IPS-15b (cell line): ENCODE results near the gene PLEKHG4B.

Experiments used
- H3K27me3 ChIP-seq: one replicate; pipeline ENCODE4 v1.6.1; 2013; ENCODE audit warnings: low read length; ENCODE audit not compliant: control insufficient read depth, insufficient read depth
- H3K36me3 ChIP-seq: one replicate; pipeline ENCODE4 v1.6.1; 2013; ENCODE audit warnings: low read length; ENCODE audit not compliant: control insufficient read depth, insufficient read depth
- H3K4me1 ChIP-seq: one replicate; pipeline ENCODE4 v1.6.1; 2013; ENCODE audit warnings: mild to moderate bottlenecking, low read length; ENCODE audit not compliant: control insufficient read depth, insufficient read depth
- H3K4me3 ChIP-seq: one replicate; pipeline ENCODE4 v1.5.1; 2013; ENCODE audit warnings: low read depth, low read length
- H3K9ac ChIP-seq: one replicate; pipeline ENCODE4 v1.6.1; 2013; ENCODE audit warnings: low read depth, mild to moderate bottlenecking, low read length
- H3K9me3 ChIP-seq: one replicate; pipeline ENCODE4 v1.6.1; 2013; ENCODE audit warnings: mild to moderate bottlenecking, low read length; ENCODE audit not compliant: control insufficient read depth, insufficient read depth

Gene PLEKHG4B

DNA sequence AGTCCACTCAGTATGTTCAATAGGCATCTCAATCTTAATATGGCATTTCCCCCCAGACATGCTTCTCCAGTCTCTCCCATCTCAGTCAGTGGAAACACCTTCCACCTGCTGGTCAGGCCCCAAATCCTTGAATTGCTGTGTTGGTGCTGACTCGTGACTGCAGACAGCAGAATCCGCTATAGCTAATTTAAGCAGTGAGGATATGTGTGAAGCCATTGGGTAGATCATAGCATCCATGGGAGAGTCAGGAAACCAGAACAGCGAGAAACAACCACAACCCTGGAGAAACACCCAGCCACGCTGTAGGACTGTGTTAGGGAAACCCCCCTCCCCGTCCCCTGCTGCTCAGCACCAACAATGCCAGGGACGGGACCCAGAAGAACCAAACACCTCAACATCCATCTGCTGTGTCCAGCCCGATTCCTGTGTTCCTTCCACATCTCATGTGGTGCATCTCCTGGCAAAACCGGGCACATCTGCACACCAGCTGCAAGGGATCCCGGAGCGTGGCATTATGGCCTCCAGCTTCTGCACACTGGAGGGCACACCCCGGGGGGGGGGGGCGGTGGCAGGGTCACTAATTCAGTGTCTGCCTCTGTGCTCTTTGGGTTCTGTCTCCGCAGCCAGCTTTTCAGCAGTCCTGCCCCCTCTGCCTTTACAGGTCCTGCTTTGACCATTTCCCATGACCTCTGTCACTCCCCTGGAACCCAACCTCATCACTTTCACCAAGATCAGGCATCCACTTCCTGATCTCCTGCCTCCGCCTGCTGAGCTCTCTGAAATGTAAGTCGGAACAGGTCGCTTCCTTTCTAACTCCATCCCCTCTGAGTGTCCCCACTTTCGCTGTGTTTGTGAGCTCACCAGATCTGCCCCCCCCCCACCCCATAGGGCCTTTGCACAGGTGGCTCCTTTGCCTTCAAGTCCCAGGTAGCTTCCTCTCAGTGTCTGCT, 2.4 kb upstream of the PLEKHG4B start:
- no peaks in the 10 kb centered on the region for H3K27me3 ChIP-seq

DNA sequence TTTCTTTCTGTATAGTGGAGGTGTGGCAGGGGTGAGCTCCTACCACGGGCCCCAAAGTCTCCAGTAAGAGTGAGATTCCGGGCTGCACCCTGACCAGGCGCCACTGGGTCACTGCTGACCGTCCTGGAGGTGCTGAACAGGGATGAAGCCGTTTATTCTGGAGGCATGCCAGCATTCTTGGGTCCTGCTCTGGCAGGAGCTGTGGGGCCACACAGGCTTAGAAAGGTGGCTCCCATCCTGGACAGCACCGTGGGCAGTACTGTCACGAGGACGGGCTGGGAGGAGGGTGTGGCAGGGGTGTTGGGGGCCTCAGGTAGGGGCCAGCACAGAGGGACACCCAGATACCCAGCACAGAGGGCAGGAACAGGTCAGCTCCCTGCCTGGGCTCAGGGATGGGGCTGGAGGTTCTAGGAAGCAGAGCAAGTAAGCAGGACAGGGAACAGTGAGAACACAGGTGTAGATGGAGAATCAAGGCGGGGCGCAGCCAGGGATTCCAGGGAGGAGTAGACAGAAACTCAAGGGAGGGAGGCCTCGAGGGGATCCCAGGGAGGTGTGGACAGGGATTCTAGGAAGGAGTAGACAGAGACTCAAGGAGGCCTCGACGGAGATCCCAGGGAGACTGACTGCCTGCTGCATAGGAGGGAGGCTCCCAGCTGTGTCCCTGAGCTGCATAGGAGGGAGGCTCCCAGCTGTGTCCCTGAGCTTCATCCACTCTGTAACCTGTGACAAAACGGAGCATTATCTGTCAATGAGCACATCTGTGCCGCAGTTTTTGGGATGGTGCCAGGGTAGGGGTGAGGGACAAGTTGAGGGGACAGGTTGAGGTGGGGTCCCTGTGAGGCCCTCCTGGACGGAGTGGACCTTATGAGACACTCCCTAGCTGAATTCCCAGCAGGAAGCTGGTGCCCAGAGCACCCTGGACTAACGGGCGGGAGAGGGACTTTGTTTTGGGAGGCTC, 1.1 kb upstream of the PLEKHG4B start:
- Histone ChIP-seq H3K9me3 (no peaks in the 10 kb centered on the region), H3K4me1 (peaks cover 10% of the 10 kb centered on the region), H3K9ac (peak overlapping the region; percentile 76), H3K4me3 (peak overlapping the region; percentile 33), H3K36me3 (peaks cover 3% of the 10 kb centered on the region), H3K27me3 (no peaks in the 10 kb centered on the region)

More for the DNA sequence above, 2.4 kb upstream of the PLEKHG4B start:
- peaks cover 3% of the 10 kb centered on the region for H3K36me3 ChIP-seq
- H3K4me1 ChIP-seq = peaks cover 10% of the 10 kb centered on the region
- no peak overlapping the region for H3K4me3 ChIP-seq
- no peak overlapping the region for H3K9ac ChIP-seq
- no peaks in the 10 kb centered on the region for H3K9me3 ChIP-seq

DNA sequence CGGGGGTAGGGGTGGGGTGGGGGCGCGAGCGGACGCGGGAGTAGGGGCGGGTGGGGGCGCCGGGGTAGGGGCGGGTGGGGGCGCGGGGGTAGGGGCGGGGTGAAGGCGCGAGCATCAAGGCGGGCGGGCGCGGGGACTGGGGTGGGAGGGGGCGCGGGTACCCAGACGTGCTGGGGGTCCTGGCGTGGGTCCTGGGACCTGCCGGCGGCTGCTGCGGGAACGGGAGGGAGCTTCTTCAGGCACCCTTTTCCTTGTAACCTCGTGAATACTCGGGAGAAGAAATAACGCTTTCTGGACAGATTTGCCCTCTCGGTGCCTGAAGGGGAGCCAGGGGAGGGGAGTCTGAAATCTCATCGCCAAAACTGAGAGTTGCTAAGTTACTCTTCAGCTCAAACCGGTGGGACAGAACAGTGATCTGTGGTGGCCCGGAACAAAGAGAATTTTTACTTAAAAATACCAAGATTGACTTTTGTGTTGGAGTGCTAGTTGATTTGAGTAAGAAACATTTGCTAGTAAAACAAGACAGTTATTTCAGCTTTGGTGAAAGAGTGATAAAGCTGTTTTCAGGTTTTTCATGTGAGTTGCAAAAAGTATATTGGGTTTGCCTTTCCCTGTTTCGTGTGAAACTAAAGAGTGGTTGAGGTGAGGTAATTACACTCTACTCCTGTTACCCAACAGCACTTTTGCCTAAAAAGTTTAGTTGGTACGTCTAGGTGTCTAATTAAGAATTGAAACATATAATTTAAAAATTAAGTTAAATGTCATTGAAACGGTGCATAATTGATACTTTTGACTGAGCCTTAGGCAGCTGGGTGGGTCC, 643 bp downstream of the PLEKHG4B start:
- peak overlapping the region; percentile 66 for H3K4me3 ChIP-seq
- H3K27me3 ChIP-seq = no peaks in the 10 kb centered on the region
- H3K36me3 ChIP-seq = peaks cover 3% of the 10 kb centered on the region
- H3K9ac ChIP-seq = peak overlapping the region; percentile 28
- H3K4me1 ChIP-seq = peaks cover 10% of the 10 kb centered on the region
- H3K9me3 ChIP-seq = no peaks in the 10 kb centered on the region

GRCh38 chr5:93221-93980, 1.4 kb downstream of the PLEKHG4B start:
- H3K9me3 ChIP-seq = no peaks in the 10 kb centered on the region
- H3K36me3 ChIP-seq = peaks cover 3% of the 10 kb centered on the region
- no peaks in the 10 kb centered on the region for H3K27me3 ChIP-seq
- H3K4me3 ChIP-seq = peak overlapping the region; percentile 66
- H3K9ac ChIP-seq = peak overlapping the region; percentile 28
- H3K4me1 ChIP-seq = peaks cover 10% of the 10 kb centered on the region

DNA sequence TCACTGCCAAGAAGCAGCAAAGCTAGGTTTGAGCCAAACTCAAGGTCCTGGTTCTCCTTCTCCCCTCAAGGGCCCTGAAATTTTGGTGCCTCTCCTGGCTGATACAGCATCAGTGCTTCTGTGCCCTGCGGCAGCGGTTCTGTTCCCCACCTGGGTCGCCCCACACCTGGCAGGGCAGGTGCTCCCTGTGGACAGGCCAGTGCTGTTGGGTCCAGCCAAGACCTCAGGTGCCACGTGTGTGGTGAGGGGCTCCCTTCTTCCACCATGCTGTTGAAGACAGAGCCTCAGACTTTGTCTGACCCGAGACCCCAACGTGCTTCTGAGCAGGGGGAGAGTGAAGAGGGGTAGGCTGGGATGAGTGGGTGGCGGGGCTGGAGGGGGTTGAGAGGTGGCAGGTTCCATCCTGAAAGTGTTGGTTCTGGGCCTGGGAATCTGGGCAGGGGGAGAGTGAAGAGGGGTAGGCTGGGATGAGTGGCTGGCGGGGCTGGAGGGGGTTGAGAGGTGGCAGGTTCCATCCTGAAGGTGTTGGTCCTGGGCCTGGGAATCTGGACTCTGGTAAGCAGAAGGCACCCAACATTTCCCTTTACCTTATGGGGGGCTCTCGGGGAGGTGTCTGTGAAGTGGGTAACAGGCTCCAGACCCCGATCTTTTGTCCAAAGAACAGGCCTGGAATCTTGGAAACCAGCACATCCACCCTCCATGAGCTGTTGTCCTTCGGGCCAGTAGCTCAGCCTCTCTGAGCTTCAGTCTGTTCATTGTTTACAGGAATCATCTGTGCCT, 2.3 kb downstream of the PLEKHG4B start:
- Histone ChIP-seq H3K27me3 (no peaks in the 10 kb centered on the region), H3K4me1 (peaks cover 12% of the 10 kb centered on the region), H3K9me3 (no peaks in the 10 kb centered on the region), H3K36me3 (peaks cover 3% of the 10 kb centered on the region), H3K9ac (no peak overlapping the region), H3K4me3 (no peak overlapping the region)

DNA sequence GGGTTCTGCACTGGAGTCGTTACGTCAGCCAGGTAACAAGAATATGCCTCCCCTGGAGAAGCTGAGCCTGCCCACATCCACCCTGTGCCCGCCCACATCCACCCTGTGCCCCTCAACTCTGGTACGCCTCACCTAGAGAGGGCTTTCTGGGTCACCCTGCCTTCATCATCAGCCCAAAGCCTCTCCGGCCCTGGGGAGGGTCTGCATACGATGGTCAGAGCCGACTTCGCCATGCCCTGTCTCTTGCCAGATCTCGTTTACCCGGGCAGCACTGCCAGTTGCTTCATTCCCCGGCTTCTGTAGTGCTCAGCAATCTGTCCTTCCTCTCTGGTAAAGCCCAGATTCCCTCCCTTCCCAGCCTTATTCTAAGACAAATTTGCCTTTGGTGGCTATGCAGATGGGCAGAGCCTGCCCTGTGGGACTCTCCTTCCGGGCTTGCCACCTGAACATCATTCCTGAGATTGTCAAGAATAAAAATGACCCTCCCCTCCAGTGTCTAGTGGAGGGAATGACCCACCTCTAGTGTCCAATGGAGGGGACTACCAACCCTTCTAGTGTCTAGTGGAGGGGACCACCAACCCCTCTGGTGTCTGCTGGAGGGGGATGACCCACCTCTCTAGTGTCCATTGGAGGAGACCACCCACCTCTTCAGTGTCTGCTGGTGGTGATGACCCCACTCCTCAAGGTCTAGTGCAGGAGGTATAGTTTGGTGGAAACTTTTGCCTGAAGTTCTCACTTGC, 3.4 kb downstream of the PLEKHG4B start:
- H3K9ac ChIP-seq = no peak overlapping the region
- no peak overlapping the region for H3K4me3 ChIP-seq
- no peaks in the 10 kb centered on the region for H3K9me3 ChIP-seq
- H3K36me3 ChIP-seq = peaks cover 3% of the 10 kb centered on the region
- H3K27me3 ChIP-seq = no peaks in the 10 kb centered on the region
- peaks cover 16% of the 10 kb centered on the region for H3K4me1 ChIP-seq

GRCh38 chr5:96976-97660, 5.2 kb downstream of the PLEKHG4B start:
- Histone ChIP-seq H3K9me3 (no peaks in the 10 kb centered on the region), H3K27me3 (no peaks in the 10 kb centered on the region), H3K36me3 (peaks cover 3% of the 10 kb centered on the region), H3K9ac (no peak overlapping the region), H3K4me3 (no peak overlapping the region), H3K4me1 (peaks cover 11% of the 10 kb centered on the region)

DNA sequence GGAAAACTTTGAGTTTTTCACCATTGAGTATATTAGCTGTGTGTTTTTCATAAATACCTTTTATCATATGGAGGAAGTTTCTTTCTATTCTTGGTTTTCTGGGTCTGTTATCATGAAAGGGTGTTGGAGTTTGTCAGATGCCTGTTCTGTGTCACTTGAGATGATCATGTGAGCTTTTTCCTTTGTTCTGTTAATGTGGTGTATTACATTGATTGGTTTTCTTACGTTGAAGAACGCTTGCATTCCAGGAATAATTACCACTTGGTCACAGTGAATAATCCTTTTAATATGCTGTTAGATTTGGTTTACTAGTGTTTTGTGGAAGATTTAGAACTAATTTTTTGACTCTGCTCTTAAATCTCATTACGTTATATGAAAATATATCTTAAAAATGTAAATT, 7.8 kb downstream of the PLEKHG4B start:
- H3K27me3 ChIP-seq = no peaks in the 10 kb centered on the region
- H3K9ac ChIP-seq = no peak overlapping the region
- no peak overlapping the region for H3K4me3 ChIP-seq
- H3K36me3 ChIP-seq = peaks cover 3% of the 10 kb centered on the region
- no peaks in the 10 kb centered on the region for H3K9me3 ChIP-seq
- peaks cover 6% of the 10 kb centered on the region for H3K4me1 ChIP-seq

DNA sequence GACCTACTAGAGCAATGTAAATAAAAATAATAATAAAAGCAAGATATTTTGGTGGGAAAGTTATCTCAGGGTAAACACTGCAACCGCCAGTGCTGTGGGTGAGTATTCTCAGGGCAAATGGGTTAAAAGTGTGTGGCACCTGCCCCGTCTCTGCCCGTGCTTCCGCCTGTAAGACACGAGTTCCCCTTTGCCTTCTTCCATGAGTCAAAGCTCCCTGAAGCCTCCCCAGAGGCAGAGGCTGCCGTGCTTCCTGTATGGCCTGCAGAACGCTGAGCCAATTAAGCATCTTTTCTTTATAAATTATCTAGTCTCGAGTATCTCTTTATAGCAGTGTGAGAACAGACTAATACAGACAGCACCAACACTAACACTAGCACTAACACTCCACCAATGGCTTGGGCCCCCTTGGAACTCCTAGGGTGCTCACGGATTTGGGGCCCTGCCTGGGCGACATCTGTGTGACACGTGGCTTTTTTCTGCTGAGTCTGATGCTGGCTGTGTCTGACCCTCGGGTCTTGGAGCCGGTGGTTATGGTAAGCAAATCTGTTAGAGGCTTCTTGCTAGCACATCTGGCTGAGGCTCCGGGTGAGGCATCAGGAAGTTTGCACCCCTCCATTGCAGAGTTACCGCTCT, 10.6 kb downstream of the PLEKHG4B start:
- peaks cover 6% of the 10 kb centered on the region for H3K4me1 ChIP-seq
- no peaks in the 10 kb centered on the region for H3K27me3 ChIP-seq
- no peaks in the 10 kb centered on the region for H3K36me3 ChIP-seq
- H3K9ac ChIP-seq = no peak overlapping the region
- no peak overlapping the region for H3K4me3 ChIP-seq
- no peaks in the 10 kb centered on the region for H3K9me3 ChIP-seq
